Measurements from ENCODE around the gene ALDH1A2. TPM values are rescaled to one million over a fixed set of nuclear protein-coding genes. Genes with fewer than 3 reads are reported as not detected.

The ALDH1A2 gene
- polyA plus RNA-seq, 1 donor (not counting 4 experiments of a cell fraction or from before 2014, with no cell fraction given), result 1.9 TPM

DNA sequence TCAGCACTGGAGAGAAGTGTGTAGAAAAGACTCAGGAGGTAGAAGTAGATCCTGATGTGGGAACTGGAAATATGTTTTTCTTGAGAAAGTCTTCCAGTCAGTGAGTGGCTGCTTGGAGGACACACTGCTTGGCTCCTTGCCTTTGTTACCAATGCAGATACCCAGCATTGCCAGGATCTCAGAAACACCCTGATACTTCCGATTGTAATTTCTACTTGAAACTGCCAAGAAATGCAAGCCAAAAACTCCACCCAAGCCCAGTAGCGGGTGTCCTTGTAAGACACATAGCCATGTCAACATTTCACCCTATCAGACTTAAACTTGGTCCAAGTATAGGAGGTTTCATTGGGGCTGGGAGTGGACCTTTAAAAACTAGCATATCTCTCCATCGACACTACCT, 141.8 kb downstream of the ALDH1A2 start:
- Histone ChIP-seq H3K27ac (ENCODE audit: control insufficient read depth, insufficient read depth, low read length) (no peak overlapping the region), H3K9me3 (ENCODE audit: control insufficient read depth, low read depth, low read length) (no peaks in the 10 kb centered on the region), H3K9me1 (ENCODE audit: control insufficient read depth, extremely low read depth, insufficient read depth, low read length) (no peaks in the 10 kb centered on the region), H2AFZ (ENCODE audit: control insufficient read depth, low read length) (no peak overlapping the region), H3K36me3 (ENCODE audit: control insufficient read depth in 2 of 2, extremely low read depth in 1 of 2, insufficient read depth in 2 of 2, low read length in 2 of 2) (no peaks in the 10 kb centered on the region), H3K79me2 (ENCODE audit: control insufficient read depth, insufficient read depth, low read length) (no peaks in the 10 kb centered on the region), H4K20me1 (ENCODE audit: control insufficient read depth, extremely low read depth, insufficient read depth, low read length) (no peaks in the 10 kb centered on the region), H3K4me2 (ENCODE audit: control insufficient read depth, extremely low read depth, insufficient read depth, low read depth, low read length) (no peak overlapping the region), H3K9ac (ENCODE audit: control insufficient read depth, extremely low read depth, insufficient read depth, low read length) (no peak overlapping the region), H3K27me3 (ENCODE audit: control insufficient read depth, extremely low read depth, insufficient read depth, low read length) (peaks cover 8% of the 10 kb centered on the region), H3K4me1 (ENCODE audit: control insufficient read depth, extremely low read depth, insufficient read depth, low read length) (no peaks in the 10 kb centered on the region), H3K4me3 (ENCODE audit: control insufficient read depth in 2 of 3, extremely low read depth in 1 of 3, insufficient read depth in 2 of 3, low read depth in 1 of 3, low read length in 3 of 3) (no peak overlapping the region)
- DNase-seq (ENCODE audit: low read depth, low spot score), result no peak
- TF ChIP-seq, protein P1, sequence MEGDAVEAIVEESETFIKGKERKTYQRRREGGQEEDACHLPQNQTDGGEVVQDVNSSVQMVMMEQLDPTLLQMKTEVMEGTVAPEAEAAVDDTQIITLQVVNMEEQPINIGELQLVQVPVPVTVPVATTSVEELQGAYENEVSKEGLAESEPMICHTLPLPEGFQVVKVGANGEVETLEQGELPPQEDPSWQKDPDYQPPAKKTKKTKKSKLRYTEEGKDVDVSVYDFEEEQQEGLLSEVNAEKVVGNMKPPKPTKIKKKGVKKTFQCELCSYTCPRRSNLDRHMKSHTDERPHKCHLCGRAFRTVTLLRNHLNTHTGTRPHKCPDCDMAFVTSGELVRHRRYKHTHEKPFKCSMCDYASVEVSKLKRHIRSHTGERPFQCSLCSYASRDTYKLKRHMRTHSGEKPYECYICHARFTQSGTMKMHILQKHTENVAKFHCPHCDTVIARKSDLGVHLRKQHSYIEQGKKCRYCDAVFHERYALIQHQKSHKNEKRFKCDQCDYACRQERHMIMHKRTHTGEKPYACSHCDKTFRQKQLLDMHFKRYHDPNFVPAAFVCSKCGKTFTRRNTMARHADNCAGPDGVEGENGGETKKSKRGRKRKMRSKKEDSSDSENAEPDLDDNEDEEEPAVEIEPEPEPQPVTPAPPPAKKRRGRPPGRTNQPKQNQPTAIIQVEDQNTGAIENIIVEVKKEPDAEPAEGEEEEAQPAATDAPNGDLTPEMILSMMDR (optimal IDR thresholded peaks at IDR 0.05 in 1 of 3, IDR thresholded peaks at IDR 0.05 in 1 of 3, conservative IDR thresholded peaks at IDR 0.05 in 1 of 3; ENCODE audit: extremely low read depth in 1 of 3, insufficient read depth in 2 of 3, low read length in 3 of 3), result no peak
- TF ChIP-seq EZH2 (IDR thresholded peaks at IDR 0.05; ENCODE audit: low read length), result no peak
- FAIRE-seq, result no peak
- dilution Hi-C loops (cut with MboI; ENCODE audit: extremely low pct_ligation_motif_present, low sequenced_read_pairs), result no loop called here

DNA sequence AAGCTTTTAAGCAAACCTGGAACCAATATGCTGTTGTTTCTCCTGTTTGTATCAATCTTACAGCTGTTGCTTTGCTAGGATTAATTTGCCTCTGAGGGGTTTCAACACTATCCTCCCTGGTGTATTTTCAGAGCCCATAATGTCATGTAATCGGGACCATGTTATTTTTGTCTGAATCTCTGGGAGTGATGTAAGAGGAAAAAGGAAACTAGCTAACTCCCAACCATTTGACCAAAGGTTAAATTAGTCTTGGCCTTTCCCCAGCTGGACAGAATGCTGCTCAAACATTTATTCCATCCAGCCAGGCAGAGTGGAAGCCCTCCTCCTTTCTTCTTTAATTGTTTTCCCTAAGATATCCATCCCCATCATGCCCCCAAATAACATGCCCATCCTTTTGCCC, 142.2 kb downstream of the ALDH1A2 start:
- DNase-seq (ENCODE audit: low read depth, low spot score), result no peak
- Histone ChIP-seq H2AFZ (ENCODE audit: control insufficient read depth, low read length) (no peak overlapping the region), H3K9ac (ENCODE audit: control insufficient read depth, extremely low read depth, insufficient read depth, low read length) (no peak overlapping the region), H4K20me1 (ENCODE audit: control insufficient read depth, extremely low read depth, insufficient read depth, low read length) (no peaks in the 10 kb centered on the region), H3K79me2 (ENCODE audit: control insufficient read depth, insufficient read depth, low read length) (no peaks in the 10 kb centered on the region), H3K36me3 (ENCODE audit: control insufficient read depth in 2 of 2, extremely low read depth in 1 of 2, insufficient read depth in 2 of 2, low read length in 2 of 2) (no peaks in the 10 kb centered on the region), H3K9me3 (ENCODE audit: control insufficient read depth, low read depth, low read length) (no peaks in the 10 kb centered on the region), H3K27ac (ENCODE audit: control insufficient read depth, insufficient read depth, low read length) (no peak overlapping the region), H3K27me3 (ENCODE audit: control insufficient read depth, extremely low read depth, insufficient read depth, low read length) (peaks cover 8% of the 10 kb centered on the region), H3K9me1 (ENCODE audit: control insufficient read depth, extremely low read depth, insufficient read depth, low read length) (no peaks in the 10 kb centered on the region), H3K4me1 (ENCODE audit: control insufficient read depth, extremely low read depth, insufficient read depth, low read length) (no peaks in the 10 kb centered on the region), H3K4me3 (ENCODE audit: control insufficient read depth in 2 of 3, extremely low read depth in 1 of 3, insufficient read depth in 2 of 3, low read depth in 1 of 3, low read length in 3 of 3) (no peak overlapping the region), H3K4me2 (ENCODE audit: control insufficient read depth, extremely low read depth, insufficient read depth, low read depth, low read length) (no peak overlapping the region)
- no peak for FAIRE-seq
- no peak for TF ChIP-seq EZH2 (IDR thresholded peaks at IDR 0.05; ENCODE audit: low read length)
- TF ChIP-seq, protein P1 (optimal IDR thresholded peaks at IDR 0.05 in 1 of 3, IDR thresholded peaks at IDR 0.05 in 1 of 3, conservative IDR thresholded peaks at IDR 0.05 in 1 of 3; ENCODE audit: extremely low read depth in 1 of 3, insufficient read depth in 2 of 3, low read length in 3 of 3), result no peak
- dilution Hi-C loops (cut with MboI; ENCODE audit: extremely low pct_ligation_motif_present, low sequenced_read_pairs), result no loop called here

Data from keratinocyte (primary cell).